HG03139 (cell line): ENCODE results near the gene CYP4F12.

Source experiments
- ATAC-seq: cut with Tn5 transposase; IDR thresholded peaks from one replicate; pipeline ENCODE4 v1.9.1; 2021; ENCODE audit not compliant: unreplicated experiment

The CYP4F12 gene

GRCh38 chr19:15702534-15702930 is 29.6 kb downstream of the CYP4F12 start:
- ATAC-seq: no peak

- no peak for ATAC-seq
Measured at GRCh38 chr19:15714638-15715037, 41.8 kb downstream of the CYP4F12 start.

DNA sequence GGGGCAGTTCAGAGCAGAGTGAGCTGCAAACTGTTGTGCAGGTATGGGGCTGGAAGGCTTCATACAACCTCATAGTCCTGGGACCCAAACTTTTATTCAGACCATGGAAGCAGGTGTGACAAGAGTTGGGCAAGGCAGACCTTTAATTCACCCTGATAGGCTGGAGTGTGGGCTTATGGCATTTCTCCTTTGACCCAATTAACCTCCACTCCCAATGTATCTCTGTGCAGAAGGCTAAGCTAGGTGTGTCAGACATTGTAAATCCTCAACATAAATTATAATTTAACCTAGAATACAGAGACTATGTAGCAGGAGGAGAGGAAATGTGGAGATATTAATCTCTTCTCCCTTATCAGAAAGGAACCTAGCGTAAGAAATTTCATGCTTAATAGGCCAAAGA is 42.8 kb downstream of the CYP4F12 start:
- no peak for ATAC-seq

- ATAC-seq: no peak
Measured at GRCh38 chr19:15717809-15718208, 44.9 kb downstream of the CYP4F12 start.

DNA sequence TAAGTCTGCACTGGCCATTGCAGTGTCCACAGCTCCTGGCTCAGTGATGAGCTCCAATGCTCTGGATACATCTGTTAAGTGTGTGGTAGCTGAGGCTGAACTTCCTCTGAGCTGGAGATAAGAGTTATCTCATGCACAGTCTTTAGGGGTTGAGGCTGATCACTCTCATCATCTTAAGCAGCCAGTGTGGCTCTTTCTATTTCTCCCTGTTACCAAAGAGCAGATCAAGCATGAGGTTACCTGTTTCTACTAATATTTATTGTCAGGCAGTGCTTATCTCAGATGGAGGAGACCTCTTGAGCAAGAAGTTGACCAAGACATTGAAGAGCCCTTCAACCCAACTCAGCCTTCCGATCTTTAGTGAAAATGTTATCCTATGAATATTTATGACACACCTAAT is 48.4 kb downstream of the CYP4F12 start:
- no peak for ATAC-seq

DNA sequence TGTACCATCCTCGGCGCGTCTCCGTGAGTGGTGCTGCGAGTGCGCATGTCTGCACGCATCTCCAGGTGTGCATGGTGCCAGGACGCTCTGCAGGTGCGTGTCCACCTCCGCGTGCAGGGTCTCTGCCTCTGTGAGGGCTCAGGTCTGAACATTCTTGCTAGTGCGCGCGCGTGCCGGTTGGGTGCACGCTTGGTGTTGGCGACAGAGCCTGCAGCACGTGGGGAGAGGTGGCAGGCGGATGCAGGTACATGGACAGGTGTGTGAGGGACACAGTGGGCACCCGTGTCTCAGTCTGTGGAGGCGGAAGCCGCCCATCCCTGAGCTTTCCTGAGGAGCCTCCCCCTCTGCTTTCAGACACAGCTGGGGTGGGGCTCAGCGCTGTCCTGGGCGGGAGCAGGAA is 50.1 kb downstream of the CYP4F12 start:
- ATAC-seq: no peak

DNA sequence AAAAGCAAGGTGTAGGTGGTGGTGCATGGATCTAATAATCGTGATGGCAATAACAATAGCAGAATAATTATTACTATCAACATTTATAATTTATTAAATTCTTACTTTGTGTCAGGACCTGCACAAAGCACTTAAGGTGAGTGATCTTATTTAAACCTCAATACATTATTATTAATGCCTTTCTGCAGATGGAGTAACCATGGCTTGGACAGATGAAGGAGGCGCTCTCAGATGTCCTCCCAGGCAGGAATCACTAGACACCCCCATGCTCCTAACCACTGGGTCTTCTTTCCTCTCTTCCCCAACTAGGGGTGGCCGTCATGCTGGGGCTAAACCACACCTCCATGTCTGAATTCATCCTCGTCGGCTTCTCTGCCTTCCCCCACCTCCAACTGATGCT is 54.8 kb downstream of the CYP4F12 start, which contains the start of gene OR10H2:
OR10H2 (plus strand) TSS at position 301 of the 400 bp plus-strand sequence; CDS start at position 321, 20 bp downstream.
- ATAC-seq: no peak

- ATAC-seq: no peak
Measured at GRCh38 chr19:15730538-15730937, 57.7 kb downstream of the CYP4F12 start.

- no peak for ATAC-seq
Measured at GRCh38 chr19:15732388-15732787, 59.5 kb downstream of the CYP4F12 start.

- ATAC-seq: no peak
Measured at GRCh38 chr19:15733895-15734294, 61.0 kb downstream of the CYP4F12 start.

- ATAC-seq: no peak
Measured at GRCh38 chr19:15737722-15738121, 64.8 kb downstream of the CYP4F12 start, which contains the start of gene OR10H3. OR10H3 (plus strand) TSS chr19:15737985; CDS start chr19:15741393, 3,408 bp downstream.

GRCh38 chr19:15740785-15741184 is 67.9 kb downstream of the CYP4F12 start:
- no peak for ATAC-seq
